ENCODE measurements around the gene AKAP7. TPM values are rescaled to one million over a fixed set of nuclear protein-coding genes. Genes with fewer than 3 reads are reported as not detected.

Gene AKAP7
- polyA plus RNA-seq, 3 donors, result 2.4 to 4.9 (median 3.4) TPM

DNA sequence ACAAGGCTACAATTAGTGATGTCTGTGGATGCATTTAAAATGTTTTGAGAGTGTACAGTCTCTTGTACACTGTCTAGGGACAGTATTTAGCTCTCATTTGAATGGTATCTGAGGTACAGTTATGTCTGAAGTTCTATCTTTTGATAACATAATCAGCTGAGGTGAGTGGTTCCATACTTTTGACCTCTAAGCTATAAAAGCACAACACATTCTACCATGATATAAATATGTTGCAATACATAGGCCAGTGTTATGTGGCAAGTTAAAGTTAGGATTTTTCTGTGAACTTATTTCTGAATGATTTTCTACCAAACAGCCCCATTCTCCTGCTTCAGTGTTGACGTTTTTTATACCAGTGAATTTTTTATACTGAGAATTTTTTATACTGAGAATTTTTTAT is 77.6 kb downstream of the AKAP7 start:
- no peaks in the 10 kb centered on the region for H3K4me1 Mint-ChIP-seq
- peaks cover 5 to 9% of the 10 kb centered on the region in 2 donors for H3K36me3 Mint-ChIP-seq
- no peaks in the 10 kb centered on the region for H3K27me3 ChIP-seq (ENCODE audit: control insufficient read depth in 2 of 2, insufficient read depth in 2 of 2, low read length in 2 of 2)
- H3K9me3 Mint-ChIP-seq, result peaks cover 0 to 11% (median 0%) of the 10 kb centered on the region in 7 donors
- intact Hi-C loops (cut with micrococcal nuclease), result no loop called here
- H3K4me2 ChIP-seq (replicated peaks; ENCODE audit: extremely low read depth, low read length, poor library complexity, severe bottlenecking), result no peak overlapping the region
- TF ChIP-seq, protein P1, sequence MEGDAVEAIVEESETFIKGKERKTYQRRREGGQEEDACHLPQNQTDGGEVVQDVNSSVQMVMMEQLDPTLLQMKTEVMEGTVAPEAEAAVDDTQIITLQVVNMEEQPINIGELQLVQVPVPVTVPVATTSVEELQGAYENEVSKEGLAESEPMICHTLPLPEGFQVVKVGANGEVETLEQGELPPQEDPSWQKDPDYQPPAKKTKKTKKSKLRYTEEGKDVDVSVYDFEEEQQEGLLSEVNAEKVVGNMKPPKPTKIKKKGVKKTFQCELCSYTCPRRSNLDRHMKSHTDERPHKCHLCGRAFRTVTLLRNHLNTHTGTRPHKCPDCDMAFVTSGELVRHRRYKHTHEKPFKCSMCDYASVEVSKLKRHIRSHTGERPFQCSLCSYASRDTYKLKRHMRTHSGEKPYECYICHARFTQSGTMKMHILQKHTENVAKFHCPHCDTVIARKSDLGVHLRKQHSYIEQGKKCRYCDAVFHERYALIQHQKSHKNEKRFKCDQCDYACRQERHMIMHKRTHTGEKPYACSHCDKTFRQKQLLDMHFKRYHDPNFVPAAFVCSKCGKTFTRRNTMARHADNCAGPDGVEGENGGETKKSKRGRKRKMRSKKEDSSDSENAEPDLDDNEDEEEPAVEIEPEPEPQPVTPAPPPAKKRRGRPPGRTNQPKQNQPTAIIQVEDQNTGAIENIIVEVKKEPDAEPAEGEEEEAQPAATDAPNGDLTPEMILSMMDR (IDR thresholded peaks at IDR 0.05), result no peak
- H3K27ac Mint-ChIP-seq, result no peak overlapping the region
- no peak overlapping the region for H3K4me3 Mint-ChIP-seq
- no CpG with 5 or more reads among the region's 1 CpG for WGBS (ENCODE audit: insufficient coverage)
- H3K36me3 ChIP-seq (replicated peaks in 1 of 2; ENCODE audit: control insufficient read depth in 1 of 2, insufficient read depth in 2 of 2, low read length in 2 of 2), result no peaks in the 10 kb centered on the region
- no peaks in the 10 kb centered on the region for H3K9me3 ChIP-seq (replicated peaks in 1 of 2; ENCODE audit: control insufficient read depth in 1 of 2, insufficient read depth in 1 of 2, low read length in 2 of 2)
- no peak overlapping the region for H3K4me3 ChIP-seq (replicated peaks in 1 of 3; ENCODE audit: low read depth in 2 of 3, low read length in 3 of 3)
- H2AFZ ChIP-seq (ENCODE audit: insufficient read depth, low read depth, low read length, poor library complexity, severe bottlenecking), result no peak overlapping the region
- DNase-seq, result no peak
- H3K4me1 ChIP-seq (ENCODE audit: control insufficient read depth in 1 of 2, insufficient read depth in 2 of 2, low read length in 2 of 2), result no peaks in the 10 kb centered on the region
- H3K27ac ChIP-seq (ENCODE audit: low read depth in 1 of 2, low read length in 2 of 2), result no peak overlapping the region
- H3K79me2 ChIP-seq (ENCODE audit: insufficient read depth, low read length), result no peaks in the 10 kb centered on the region
- H4K20me1 ChIP-seq (ENCODE audit: insufficient read depth, low read length), result no peaks in the 10 kb centered on the region
- no peak overlapping the region for H3K9ac ChIP-seq (ENCODE audit: insufficient read depth, low read length, poor library complexity, severe bottlenecking)
- no peaks in the 10 kb centered on the region for H3K27me3 Mint-ChIP-seq (ENCODE audit: low read depth in 3 of 3)

DNA sequence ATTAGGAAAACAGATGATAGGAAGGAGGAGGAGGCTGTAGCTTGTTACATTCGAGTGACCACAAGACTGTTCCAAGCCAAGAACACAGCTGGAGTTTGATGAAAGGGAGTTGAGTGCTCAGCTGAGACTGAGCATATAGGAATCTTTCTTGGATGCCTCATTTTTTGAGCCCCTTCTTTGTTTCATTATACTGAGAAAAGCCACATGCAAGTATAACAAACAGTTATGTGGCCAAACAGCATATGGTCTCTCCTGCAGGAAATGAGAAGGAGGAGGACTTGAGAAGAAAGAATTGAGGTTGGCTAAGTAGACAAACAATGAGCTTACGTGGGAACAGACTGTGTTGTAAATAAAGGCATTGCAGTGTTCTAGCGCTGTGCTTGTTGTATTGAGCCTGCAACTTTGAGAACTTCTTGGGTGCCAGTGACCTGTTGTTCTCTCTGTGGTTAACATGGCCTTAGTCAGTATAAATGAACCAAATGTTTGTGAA is 78.3 kb downstream of the AKAP7 start:
- Mint-ChIP-seq H3K4me1 (no peaks in the 10 kb centered on the region), H3K9me3 (peaks cover 0 to 11% (median 0%) of the 10 kb centered on the region in 7 donors), H3K27ac (no peak overlapping the region), H3K36me3 (peaks cover 5 to 9% of the 10 kb centered on the region in 2 donors), H3K4me3 (no peak overlapping the region), H3K27me3 (ENCODE audit: low read depth in 3 of 3) (no peaks in the 10 kb centered on the region)
- no peaks in the 10 kb centered on the region for H3K9me3 ChIP-seq (replicated peaks in 1 of 2; ENCODE audit: control insufficient read depth in 1 of 2, insufficient read depth in 1 of 2, low read length in 2 of 2)
- no peaks in the 10 kb centered on the region for H3K36me3 ChIP-seq (replicated peaks in 1 of 2; ENCODE audit: control insufficient read depth in 1 of 2, insufficient read depth in 2 of 2, low read length in 2 of 2)
- H3K4me3 ChIP-seq (replicated peaks in 1 of 3; ENCODE audit: low read depth in 2 of 3, low read length in 3 of 3), result no peak overlapping the region
- no peaks in the 10 kb centered on the region for H4K20me1 ChIP-seq (ENCODE audit: insufficient read depth, low read length)
- no peak overlapping the region for H3K27ac ChIP-seq (ENCODE audit: low read depth in 1 of 2, low read length in 2 of 2)
- no peaks in the 10 kb centered on the region for H3K27me3 ChIP-seq (ENCODE audit: control insufficient read depth in 2 of 2, insufficient read depth in 2 of 2, low read length in 2 of 2)
- no peak overlapping the region for H3K4me2 ChIP-seq (replicated peaks; ENCODE audit: extremely low read depth, low read length, poor library complexity, severe bottlenecking)
- intact Hi-C loops (cut with micrococcal nuclease), result no loop called here
- no peak overlapping the region for H3K9ac ChIP-seq (ENCODE audit: insufficient read depth, low read length, poor library complexity, severe bottlenecking)
- H2AFZ ChIP-seq (ENCODE audit: insufficient read depth, low read depth, low read length, poor library complexity, severe bottlenecking), result no peak overlapping the region
- no peak for DNase-seq
- no peaks in the 10 kb centered on the region for H3K79me2 ChIP-seq (ENCODE audit: insufficient read depth, low read length)
- 65% methylated on average over 3 of the region's 3 CpGs for WGBS (ENCODE audit: insufficient coverage)
- H3K4me1 ChIP-seq (ENCODE audit: control insufficient read depth in 1 of 2, insufficient read depth in 2 of 2, low read length in 2 of 2), result no peaks in the 10 kb centered on the region
- TF ChIP-seq, protein P1 (IDR thresholded peaks at IDR 0.05), result no peak

All from CD14-positive monocyte (primary cell).